NCI-H2171 treated with DMSO at 0.1 percent for 48 hours (cell line): ENCODE results near the gene NIPA2.

ENCODE experiments used
- DNase-seq: peaks from one replicate; lab custom pipeline; 2025; lab: John Stamatoyannopoulos, UW

Gene NIPA2

DNA sequence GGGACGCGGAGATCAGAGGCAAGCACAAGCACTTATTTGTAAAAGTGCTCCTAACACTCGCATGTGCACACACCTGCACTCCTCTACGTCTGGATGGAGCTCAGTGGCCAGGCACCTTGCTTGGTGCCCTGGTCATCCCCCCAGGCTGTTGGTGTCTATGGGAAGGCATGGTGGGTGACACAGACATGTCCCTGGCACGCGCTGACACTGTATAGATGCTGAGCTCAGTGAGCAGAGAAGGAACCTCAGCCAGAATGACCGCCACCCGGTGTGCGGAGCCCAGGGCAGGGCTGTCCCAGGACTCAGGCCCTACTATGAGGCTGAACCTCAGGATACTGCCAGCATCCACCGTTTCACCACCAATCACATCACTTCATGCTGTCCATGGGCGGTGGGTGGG is 64.5 kb downstream of the NIPA2 start:
- no peak for DNase-seq

DNA sequence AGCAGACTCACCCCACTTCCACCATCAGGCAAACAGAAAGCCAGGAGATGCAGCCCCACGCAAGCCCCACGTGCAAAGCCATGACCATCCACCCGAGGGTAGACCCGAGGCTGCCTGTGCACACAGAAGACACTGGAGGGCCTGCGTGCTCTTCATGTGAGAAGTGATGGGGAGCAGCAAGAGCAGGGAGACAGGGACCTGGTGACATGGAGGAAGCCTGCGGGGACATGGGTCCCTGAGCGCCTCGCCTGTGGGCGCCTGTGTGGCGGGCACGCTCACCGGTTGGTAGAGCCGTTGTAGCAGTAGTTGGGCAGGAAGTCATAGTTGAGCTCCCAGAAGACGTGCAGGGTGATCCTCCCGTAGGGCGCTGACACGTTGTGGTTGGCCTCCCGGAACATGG is 65.0 kb downstream of the NIPA2 start:
- DNase-seq, result no peak

DNA sequence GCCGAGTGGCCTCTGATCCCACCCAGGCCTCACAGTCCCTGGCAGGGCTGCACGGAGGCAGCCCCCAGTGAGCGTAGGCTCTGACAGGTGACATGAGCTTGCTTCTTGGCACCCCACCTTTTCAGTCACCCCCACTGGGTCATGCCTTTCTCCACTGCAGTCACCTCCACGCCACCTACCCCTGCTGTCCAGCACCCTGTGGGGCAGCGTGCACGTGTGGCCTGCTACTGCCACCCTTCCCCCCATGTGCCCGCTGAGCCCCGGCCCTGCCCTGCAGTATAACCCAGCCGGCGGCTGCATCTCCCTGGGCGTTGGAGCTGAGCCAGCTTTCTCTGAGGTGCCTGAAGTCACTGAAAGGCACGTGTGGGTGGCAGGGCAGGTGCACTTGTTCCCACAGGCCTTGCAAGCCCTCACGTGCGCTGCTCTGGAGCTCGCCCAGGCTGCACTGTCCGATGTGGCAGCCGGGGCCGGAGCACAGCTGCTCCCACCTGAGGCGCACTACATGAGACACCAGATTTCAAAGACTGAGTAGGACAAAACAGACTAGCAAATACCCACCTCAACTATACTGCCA is 65.6 kb downstream of the NIPA2 start:
- DNase-seq, result peak; percentile 84

DNA sequence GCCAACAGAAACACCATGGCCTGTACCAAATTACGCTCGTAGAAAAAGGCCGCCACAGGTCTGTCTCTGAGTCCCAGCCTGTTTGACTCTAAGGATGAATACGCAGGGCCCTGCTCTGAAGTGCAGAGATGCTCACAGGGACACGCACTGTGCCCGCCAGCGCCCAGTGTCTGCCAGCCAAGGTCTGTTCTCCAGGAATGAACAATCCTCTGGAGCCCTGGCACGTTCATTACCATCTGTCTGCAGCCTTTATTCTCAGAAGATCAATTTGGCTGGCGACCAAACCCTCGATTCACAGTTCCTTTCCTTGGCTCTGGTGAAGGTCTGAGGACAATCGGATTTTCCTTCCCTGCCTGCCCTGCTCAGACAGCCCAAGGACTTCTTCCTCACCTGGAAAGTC is 66.3 kb downstream of the NIPA2 start:
- DNase-seq, result peak; percentile 93

DNA sequence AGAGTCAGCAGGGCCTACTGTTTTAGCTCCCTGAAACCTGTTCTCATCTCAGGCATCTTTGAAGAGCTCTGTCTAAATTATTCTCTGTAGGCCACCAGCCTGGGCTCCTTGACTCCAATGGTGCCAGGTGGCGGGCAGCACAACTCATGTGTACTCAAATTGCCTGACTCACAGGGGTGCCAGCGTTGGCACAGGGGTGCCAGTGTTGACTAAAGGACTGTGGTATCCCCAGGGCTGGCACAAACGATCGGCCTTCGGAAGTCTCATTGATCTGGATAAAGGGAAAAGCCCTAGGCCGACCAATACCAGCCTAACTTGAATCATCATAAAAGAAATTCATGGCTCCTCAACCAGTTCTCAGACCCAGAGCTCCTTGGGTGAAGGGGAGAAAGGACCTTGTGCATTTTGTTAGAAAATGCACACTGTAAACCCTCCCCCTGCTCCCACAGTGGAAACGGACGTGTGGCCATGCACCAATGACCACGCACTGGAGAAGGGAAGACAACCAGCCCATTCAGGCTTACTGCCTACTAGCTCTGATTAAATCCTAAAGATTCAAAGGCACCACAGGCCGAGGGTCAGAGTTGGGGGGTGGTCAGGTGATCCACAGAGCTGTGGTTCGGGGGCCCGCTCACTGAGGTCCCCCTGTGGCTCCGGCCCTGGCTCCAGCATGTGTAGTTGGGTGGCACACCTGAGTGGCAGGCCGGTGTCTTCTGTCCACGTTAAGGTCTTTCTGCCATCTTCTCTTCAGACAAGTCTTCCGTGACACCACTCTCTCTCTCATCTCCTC is 68.9 kb downstream of the NIPA2 start:
- no peak for DNase-seq

DNA sequence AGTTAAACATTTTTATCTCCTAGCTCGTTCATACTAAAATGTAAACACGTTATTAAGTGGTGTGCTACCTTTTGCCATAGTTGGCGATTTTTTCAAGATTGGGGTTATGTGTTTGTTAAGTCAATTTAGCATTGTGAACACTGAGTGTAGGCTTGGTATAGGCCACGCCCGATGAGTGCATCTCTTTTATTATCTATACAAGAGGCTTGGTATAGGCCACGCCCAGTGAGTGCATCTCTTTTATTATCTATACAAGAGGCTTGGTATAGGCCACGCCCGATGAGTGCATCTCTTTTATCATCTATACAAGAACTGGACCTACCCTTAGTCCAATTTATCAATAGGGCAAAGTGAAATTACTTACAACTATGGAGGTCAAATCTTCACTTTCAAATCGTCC is 70.4 kb downstream of the NIPA2 start:
- no peak for DNase-seq

DNA sequence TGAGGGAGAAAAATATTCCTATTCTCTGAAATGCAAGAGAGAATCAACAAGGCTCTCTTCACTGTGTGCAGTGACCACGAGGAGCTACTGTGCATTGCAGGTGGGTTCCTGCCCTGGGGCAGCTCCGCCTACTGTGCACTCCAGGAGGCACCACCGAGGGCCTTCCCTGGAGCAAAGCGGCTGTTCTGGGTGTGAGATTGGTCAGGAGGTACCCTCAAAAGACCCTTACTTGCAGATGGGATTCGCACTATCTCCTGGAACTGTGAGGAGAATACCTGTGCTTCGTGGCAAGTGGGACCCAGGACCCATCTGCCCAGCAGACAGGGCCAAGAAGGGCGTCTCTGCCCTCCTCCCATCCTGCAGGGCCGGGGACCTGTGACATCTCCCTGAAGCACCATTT is 72.8 kb downstream of the NIPA2 start:
- DNase-seq, result no peak

DNA sequence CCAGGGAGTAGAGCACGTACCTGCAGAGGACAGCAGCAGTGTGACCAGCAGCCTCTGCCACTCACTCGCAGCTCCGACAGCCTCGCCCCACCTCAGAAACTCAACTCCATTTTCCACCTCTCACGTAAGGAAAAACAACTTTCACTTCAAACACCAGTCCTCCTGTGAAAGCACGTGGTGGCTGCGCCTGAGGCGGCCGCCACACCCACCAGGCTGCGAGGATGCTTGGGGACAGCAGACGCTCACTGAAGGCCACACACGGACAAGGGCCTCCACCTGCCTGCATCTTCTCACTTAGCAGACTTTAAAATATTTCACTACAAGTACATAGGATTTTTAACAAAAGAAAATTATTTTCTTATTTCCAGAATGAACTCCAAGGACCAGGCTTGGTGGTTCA is 73.8 kb downstream of the NIPA2 start:
- no peak for DNase-seq

DNA sequence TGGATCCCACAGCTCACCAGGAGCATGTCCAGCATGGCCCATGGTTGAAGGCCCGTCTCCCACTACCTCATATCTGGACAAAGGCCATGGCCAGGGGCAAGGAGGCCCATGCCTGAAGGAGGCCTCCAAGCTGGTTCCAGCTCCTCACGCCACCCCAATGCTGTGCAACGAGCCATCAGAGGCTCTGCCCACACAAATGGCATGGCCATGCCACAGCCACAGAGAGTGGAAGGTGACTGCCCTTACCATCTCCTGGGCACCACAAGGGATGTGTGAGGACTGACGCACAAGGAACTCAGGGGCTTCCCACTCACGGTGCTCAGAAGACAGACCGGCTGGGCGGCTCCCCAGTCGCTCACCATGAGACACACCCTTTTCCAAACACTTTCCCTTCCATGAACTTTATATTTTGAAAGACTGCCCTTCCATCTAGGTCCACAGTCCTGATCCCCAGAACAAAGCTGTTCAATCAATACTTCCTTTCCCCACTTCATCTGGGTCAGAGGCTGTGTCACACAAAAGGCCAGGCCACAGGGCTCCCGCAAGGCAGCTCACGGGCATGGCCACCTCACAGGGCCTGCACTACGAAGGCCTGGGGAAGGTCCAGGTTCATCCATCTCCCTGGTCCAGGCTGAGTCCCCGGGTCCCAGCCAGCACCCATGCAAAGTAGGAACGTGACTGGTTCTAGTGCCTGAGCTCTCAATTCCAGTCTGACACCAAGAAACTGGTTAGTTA is 75.3 kb downstream of the NIPA2 start:
- DNase-seq, result no peak

DNA sequence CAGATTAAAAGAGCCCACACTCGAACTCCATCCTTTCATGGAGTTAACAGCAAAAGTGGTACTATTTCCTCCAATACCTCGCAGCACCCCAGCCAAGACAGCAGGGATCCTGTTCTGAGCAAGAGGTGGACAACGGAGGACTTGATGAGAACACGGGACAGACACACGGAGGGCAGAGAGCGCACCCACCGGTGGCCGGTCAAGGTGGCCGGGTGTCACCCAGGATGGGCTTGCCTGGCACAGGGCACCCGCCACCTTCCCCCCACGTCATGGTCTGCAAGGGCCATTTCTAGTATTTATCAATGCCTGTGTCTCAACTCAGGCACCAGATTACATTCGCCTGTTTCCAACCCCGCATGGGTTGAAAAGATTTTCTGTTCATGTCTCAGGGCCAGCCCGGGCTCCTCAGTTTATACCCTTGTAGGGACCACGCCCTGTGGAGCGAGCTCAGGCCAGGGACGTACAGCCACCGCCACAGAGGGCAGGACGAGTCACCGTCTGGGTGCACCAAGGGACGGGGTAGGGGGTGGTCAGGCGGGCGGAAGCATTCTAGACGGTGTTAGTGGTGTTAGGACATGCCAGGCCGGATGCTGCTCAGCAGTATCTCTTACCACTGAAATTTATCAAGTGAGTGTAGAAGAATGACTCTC is 77.5 kb downstream of the NIPA2 start:
- no peak for DNase-seq

DNA sequence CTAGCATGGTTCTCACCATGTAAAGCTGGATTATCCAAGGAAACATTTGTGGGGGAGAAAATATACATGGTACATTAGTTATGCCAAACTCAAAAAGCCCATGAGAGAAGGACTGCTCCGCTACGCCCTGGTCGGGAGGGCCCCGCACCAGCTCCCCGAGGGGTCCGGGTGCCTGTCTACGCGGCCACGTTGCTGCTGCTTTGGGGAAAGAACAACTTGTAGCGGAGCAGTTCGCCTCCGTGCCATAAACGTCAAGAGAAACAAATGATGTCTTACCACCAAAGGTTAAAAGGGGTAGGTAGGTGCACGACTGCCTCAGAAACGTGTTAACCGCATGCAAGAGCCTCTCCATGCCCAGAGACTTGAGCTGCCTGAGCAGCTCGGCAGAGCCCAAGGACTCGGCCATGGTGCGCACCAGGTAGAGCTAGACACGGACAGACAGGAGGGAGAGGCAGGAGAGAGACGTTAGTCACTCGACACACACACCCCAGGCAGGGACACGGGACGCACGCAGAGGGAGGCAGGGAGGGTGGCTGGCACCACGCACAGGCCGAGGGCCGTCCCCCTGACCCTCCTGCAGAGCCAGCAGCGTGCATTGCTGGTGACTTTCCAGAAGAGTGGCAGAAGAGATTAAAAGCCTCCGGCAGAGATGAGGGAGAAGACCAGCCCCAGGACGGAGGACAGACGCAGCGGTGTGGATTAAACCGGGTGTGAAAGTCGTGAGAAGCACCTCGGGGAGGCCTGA is 78.3 kb downstream of the NIPA2 start:
- no peak for DNase-seq

DNA sequence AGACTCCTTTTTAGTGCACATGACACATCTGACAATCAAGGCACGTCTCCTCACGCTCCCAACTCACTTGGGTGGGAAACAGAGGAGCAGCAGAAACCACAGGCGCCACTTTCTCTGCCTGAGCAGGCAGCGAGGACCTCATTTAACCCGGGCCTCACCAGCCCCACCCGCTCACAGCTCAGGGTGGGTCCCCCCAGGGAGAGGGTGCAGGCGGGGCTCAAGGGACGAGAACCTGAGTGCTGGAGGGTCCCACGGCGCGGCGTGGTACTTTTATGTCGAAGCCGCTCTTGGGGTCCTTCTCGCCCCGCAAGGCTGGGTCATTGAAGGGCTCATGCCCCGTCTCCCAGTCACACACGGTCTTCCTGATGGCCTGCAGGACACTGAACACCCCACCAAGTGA is 79.1 kb downstream of the NIPA2 start:
- DNase-seq, result no peak
